Astrocyte (in vitro differentiated cells and primary cell): Measurements from ENCODE around the gene PDSS2.

Experiments used
- EZH2 ChIP-seq: IDR thresholded peaks from 2 replicates; pipeline ENCODE4 v1.6.1; 2012; ENCODE audit warnings: mild to moderate bottlenecking, low read length, inconsistent platforms; ENCODE audit not compliant: insufficient read depth
- TF ChIP-seq, protein P1 (sequence below): IDR thresholded peaks from 2 replicates; pipeline ENCODE4 v1.5.1; 2011; ENCODE audit warnings: low read depth, mild to moderate bottlenecking, inconsistent platforms, low read length, moderate library complexity; ENCODE audit not compliant: insufficient read depth

DNA sequence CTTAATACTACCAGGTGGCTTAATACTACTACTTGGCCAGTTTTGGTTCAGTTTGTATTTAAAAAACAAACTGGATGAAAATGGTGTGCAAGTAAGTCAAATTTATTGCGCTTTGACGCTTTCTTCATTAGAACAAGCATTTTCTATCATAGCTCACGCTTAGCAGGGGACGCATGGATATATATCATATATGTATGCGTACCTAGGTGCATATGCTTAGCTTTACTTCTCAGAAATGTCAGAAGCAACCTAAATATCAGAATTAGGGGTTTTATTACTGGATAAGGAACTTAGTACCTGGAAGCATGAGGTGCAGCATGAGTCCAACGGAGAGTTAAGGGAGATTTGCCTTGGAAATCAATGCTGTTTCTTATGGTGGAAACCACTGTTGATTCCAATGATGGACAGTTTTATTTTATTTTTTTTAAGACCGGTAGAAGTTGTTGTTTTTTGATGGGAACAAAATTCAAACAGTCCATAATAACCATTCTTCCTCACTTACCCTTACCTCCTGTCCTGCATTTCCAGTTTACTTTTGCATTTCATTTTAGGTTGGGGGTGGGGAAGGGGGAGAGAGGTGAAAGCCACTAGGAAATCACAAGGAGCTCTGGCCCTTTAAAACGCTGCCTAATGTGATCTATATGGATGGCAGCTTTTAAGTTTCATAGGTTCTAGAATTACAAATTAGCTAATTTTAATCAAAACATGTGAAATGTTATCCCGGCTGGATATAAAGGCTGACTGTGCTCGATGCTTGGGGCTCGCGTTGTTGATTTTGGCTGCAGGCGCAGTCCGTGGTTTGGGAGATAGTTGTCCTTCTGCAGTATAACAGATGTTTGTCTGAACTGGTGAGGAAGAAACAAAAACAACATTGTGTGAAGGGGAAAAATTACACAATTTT, 32.6 kb upstream of the PDSS2 start:
- TF ChIP-seq, protein P1, sequence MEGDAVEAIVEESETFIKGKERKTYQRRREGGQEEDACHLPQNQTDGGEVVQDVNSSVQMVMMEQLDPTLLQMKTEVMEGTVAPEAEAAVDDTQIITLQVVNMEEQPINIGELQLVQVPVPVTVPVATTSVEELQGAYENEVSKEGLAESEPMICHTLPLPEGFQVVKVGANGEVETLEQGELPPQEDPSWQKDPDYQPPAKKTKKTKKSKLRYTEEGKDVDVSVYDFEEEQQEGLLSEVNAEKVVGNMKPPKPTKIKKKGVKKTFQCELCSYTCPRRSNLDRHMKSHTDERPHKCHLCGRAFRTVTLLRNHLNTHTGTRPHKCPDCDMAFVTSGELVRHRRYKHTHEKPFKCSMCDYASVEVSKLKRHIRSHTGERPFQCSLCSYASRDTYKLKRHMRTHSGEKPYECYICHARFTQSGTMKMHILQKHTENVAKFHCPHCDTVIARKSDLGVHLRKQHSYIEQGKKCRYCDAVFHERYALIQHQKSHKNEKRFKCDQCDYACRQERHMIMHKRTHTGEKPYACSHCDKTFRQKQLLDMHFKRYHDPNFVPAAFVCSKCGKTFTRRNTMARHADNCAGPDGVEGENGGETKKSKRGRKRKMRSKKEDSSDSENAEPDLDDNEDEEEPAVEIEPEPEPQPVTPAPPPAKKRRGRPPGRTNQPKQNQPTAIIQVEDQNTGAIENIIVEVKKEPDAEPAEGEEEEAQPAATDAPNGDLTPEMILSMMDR: no peak
- no peak for TF ChIP-seq EZH2
